ENCODE data around the gene TOP2A. TPM values are rescaled to one million over a fixed set of nuclear protein-coding genes. Genes with fewer than 3 reads are reported as not detected.
A peak's percentile ranks its signal among the peaks of the same experiment; 100 is the strongest.

TOP2A gene
- total RNA-seq, result 10 to 100 TPM in 3 of 4 donors, 1 to 10 TPM in 1; 8.1 to 45.2 (median 22.2) TPM

GRCh38 chr17:40417609-40418427 is at the start of gene TOP2A:
Gene TOP2A, minus strand, starts transcription at chr17:40417896. Its CDS starts 105 bp downstream, at chr17:40417791.
- Histone ChIP-seq H3K4me3 (peak within 1 kb of the TSS; percentile 60), H3K9me3 (no peaks in the 10 kb centered on the region), H3K36me3 (no peaks in the 10 kb centered on the region), H3K27me3 (no peaks in the 10 kb centered on the region), H3K4me1 (peaks cover 20% of the 10 kb centered on the region), H3K27ac (peak within 1 kb of the TSS; percentile 25)
- peak; percentile 98 to 99 for DNase-seq (ENCODE audit: low spot score in 2 of 2)
- TF ChIP-seq POLR2A (IDR thresholded peaks at IDR 0.05) (no peak), POLR2AphosphoS5 (IDR thresholded peaks at IDR 0.05) (peak in 1 of 3 donors; percentile 57)
- under 1% methylated on average over 26 of the region's 49 CpGs for WGBS

GRCh38 chr17:40467281-40467867 is 49.7 kb upstream of the TOP2A start:
- WGBS, result 86% methylated on average over 2 of the region's 2 CpGs
- Histone ChIP-seq H3K4me3 (no peak overlapping the region), H3K27ac (no peak overlapping the region), H3K36me3 (no peaks in the 10 kb centered on the region), H3K9me3 (no peaks in the 10 kb centered on the region), H3K4me1 (peaks cover 15% of the 10 kb centered on the region), H3K27me3 (no peaks in the 10 kb centered on the region)
- TF ChIP-seq EP300 (IDR thresholded peaks at IDR 0.05) (no peak), POLR2AphosphoS5 (IDR thresholded peaks at IDR 0.05) (no peak), CTCF (IDR thresholded peaks at IDR 0.05) (no peak), POLR2A (IDR thresholded peaks at IDR 0.05) (no peak)
- DNase-seq (ENCODE audit: low spot score in 2 of 2), result peak in 1 of 2 donors; percentile 57

- Histone ChIP-seq H3K4me1 (peaks cover 18% of the 10 kb centered on the region), H3K27me3 (no peaks in the 10 kb centered on the region), H3K9me3 (no peaks in the 10 kb centered on the region), H3K36me3 (no peaks in the 10 kb centered on the region), H3K4me3 (no peak overlapping the region), H3K27ac (no peak overlapping the region)
- no peak for DNase-seq (ENCODE audit: low spot score in 2 of 2)
- no peak for TF ChIP-seq POLR2AphosphoS5 (IDR thresholded peaks at IDR 0.05)
- no peak for TF ChIP-seq POLR2A (IDR thresholded peaks at IDR 0.05)
- TF ChIP-seq EP300 (IDR thresholded peaks at IDR 0.05), result no peak
- TF ChIP-seq CTCF (IDR thresholded peaks at IDR 0.05), result no peak
- 86% methylated on average over 11 of the region's 11 CpGs for WGBS
Measured at GRCh38 chr17:40466298-40466971, 48.7 kb upstream of the TOP2A start.

GRCh38 chr17:40464392-40464855 is 46.7 kb upstream of the TOP2A start:
- no peak for DNase-seq (ENCODE audit: low spot score in 2 of 2)
- WGBS, result 84% methylated on average over 5 of the region's 5 CpGs
- no peaks in the 10 kb centered on the region for H3K36me3 ChIP-seq
- H3K9me3 ChIP-seq, result no peaks in the 10 kb centered on the region
- no peak overlapping the region for H3K27ac ChIP-seq
- H3K4me1 ChIP-seq, result peaks cover 33% of the 10 kb centered on the region
- no peak for TF ChIP-seq CTCF (IDR thresholded peaks at IDR 0.05)
- TF ChIP-seq POLR2AphosphoS5 (IDR thresholded peaks at IDR 0.05), result no peak
- TF ChIP-seq EP300 (IDR thresholded peaks at IDR 0.05), result no peak
- no peak for TF ChIP-seq POLR2A (IDR thresholded peaks at IDR 0.05)
- no peak overlapping the region for H3K4me3 ChIP-seq
- no peaks in the 10 kb centered on the region for H3K27me3 ChIP-seq

GRCh38 chr17:40463122-40463550 is 45.4 kb upstream of the TOP2A start:
- H3K4me3 ChIP-seq, result no peak overlapping the region
- DNase-seq (ENCODE audit: low spot score in 2 of 2), result no peak
- peaks cover 46% of the 10 kb centered on the region for H3K4me1 ChIP-seq
- H3K27ac ChIP-seq, result peak overlapping the region; percentile 7
- no peaks in the 10 kb centered on the region for H3K9me3 ChIP-seq
- no peaks in the 10 kb centered on the region for H3K27me3 ChIP-seq
- WGBS, result 61% methylated on average over 11 of the region's 11 CpGs
- no peaks in the 10 kb centered on the region for H3K36me3 ChIP-seq
- TF ChIP-seq EP300 (IDR thresholded peaks at IDR 0.05), result no peak
- TF ChIP-seq POLR2A (IDR thresholded peaks at IDR 0.05), result no peak
- TF ChIP-seq POLR2AphosphoS5 (IDR thresholded peaks at IDR 0.05), result no peak
- TF ChIP-seq CTCF (IDR thresholded peaks at IDR 0.05), result no peak
